ENCODE measurements around the gene NELL2.
"Not testable (repeated sequence)": the region's sequence is repeated elsewhere in the genome, so short reads cannot be mapped to it uniquely, and the experiment has no call there.

Gene NELL2

GRCh38 chr12:44847888-44848702 is 28.0 kb downstream of the NELL2 start:
- in situ Hi-C loops (cut with MboI; ENCODE audit: low sequenced_read_pairs), result no loop called here

GRCh38 chr12:44847403-44847802 is 28.7 kb downstream of the NELL2 start:
- in situ Hi-C loops (cut with MboI; ENCODE audit: low sequenced_read_pairs), result no loop called here

GRCh38 chr12:44846826-44847225 is 29.3 kb downstream of the NELL2 start:
- in situ Hi-C loops (cut with MboI; ENCODE audit: low sequenced_read_pairs), result no loop called here

GRCh38 chr12:44842669-44843068 is 33.4 kb downstream of the NELL2 start:
- in situ Hi-C loops (cut with MboI; ENCODE audit: low sequenced_read_pairs), result no loop called here

- in situ Hi-C loops (cut with MboI; ENCODE audit: low sequenced_read_pairs), result no loop called here
Observed at GRCh38 chr12:44839785-44840184, 36.3 kb downstream of the NELL2 start.

- in situ Hi-C loops (cut with MboI; ENCODE audit: low sequenced_read_pairs), result no loop called here
Observed at GRCh38 chr12:44837114-44837755, 38.9 kb downstream of the NELL2 start.

GRCh38 chr12:44835641-44836379 is 40.3 kb downstream of the NELL2 start:
- in situ Hi-C loops (cut with MboI; ENCODE audit: low sequenced_read_pairs), result no loop called here

- in situ Hi-C loops (cut with MboI; ENCODE audit: low sequenced_read_pairs), result not testable (repeated sequence)
Observed at GRCh38 chr12:44834996-44835395, 41.1 kb downstream of the NELL2 start.

- in situ Hi-C loops (cut with MboI; ENCODE audit: low sequenced_read_pairs), result no loop called here
Observed at GRCh38 chr12:44833561-44833960, 42.6 kb downstream of the NELL2 start.

- in situ Hi-C loops (cut with MboI; ENCODE audit: low sequenced_read_pairs), result no loop called here
Observed at GRCh38 chr12:44830566-44831055, 45.5 kb downstream of the NELL2 start.

- in situ Hi-C loops (cut with MboI; ENCODE audit: low sequenced_read_pairs), result no loop called here
Observed at GRCh38 chr12:44829045-44829444, 47.1 kb downstream of the NELL2 start.

GRCh38 chr12:44827832-44828438 is 48.2 kb downstream of the NELL2 start:
- in situ Hi-C loops (cut with MboI; ENCODE audit: low sequenced_read_pairs), result no loop called here

- in situ Hi-C loops (cut with MboI; ENCODE audit: low sequenced_read_pairs), result not testable (repeated sequence)
Observed at GRCh38 chr12:44821702-44822101, 54.4 kb downstream of the NELL2 start.

- in situ Hi-C loops (cut with MboI; ENCODE audit: low sequenced_read_pairs), result no loop called here
Observed at GRCh38 chr12:44819884-44820283, 56.2 kb downstream of the NELL2 start.

GRCh38 chr12:44817687-44818086 is 58.4 kb downstream of the NELL2 start:
- in situ Hi-C loops (cut with MboI; ENCODE audit: low sequenced_read_pairs), result no loop called here

- in situ Hi-C loops (cut with MboI; ENCODE audit: low sequenced_read_pairs), result no loop called here
Observed at GRCh38 chr12:44816446-44817017, 59.6 kb downstream of the NELL2 start.

- in situ Hi-C loops (cut with MboI; ENCODE audit: low sequenced_read_pairs), result no loop called here
Observed at GRCh38 chr12:44812062-44812461, 64.1 kb downstream of the NELL2 start.

- in situ Hi-C loops (cut with MboI; ENCODE audit: low sequenced_read_pairs), result no loop called here
Observed at GRCh38 chr12:44804068-44804467, 72.0 kb downstream of the NELL2 start.

GRCh38 chr12:44795970-44796369 is 80.1 kb downstream of the NELL2 start:
- in situ Hi-C loops (cut with MboI; ENCODE audit: low sequenced_read_pairs), result no loop called here

GRCh38 chr12:44788731-44789130 is 87.4 kb downstream of the NELL2 start:
- in situ Hi-C loops (cut with MboI; ENCODE audit: low sequenced_read_pairs), result no loop called here
